HEK293 (cell line): ENCODE results near the gene GANAB.

Experiments
- GLIS1 ChIP-seq: fragments of 450-650 bp; formaldehyde crosslinking; IDR thresholded peaks from 2 replicates; pipeline ENCODE4 v1.5.1; 2016; ENCODE audit warnings: missing biosample characterization, missing genetic modification characterization
- KLF8 ChIP-seq: fragments of 450-650 bp; formaldehyde crosslinking; IDR thresholded peaks from 2 replicates; pipeline ENCODE4 v1.5.1; 2016; ENCODE audit warnings: missing biosample characterization, missing genetic modification characterization
- SP2 ChIP-seq: fragments of 450-650 bp; formaldehyde crosslinking; IDR thresholded peaks from 2 replicates; pipeline ENCODE4 v1.5.1; 2016; ENCODE audit warnings: missing biosample characterization, missing genetic modification characterization
- SP3 ChIP-seq: fragments of 450-650 bp; formaldehyde crosslinking; IDR thresholded peaks from 2 replicates; pipeline ENCODE4 v1.5.1; 2016; ENCODE audit warnings: missing biosample characterization, missing genetic modification characterization
- TRIM28 ChIP-seq: IDR thresholded peaks from 2 replicates; pipeline ENCODE4 v1.6.1; 2011; ENCODE audit warnings: low read length, control low read depth, borderline replicate concordance
- WT1 ChIP-seq: fragments of 450-650 bp; formaldehyde crosslinking; IDR thresholded peaks from 2 replicates; pipeline ENCODE4 v1.5.1; 2016; ENCODE audit warnings: missing biosample characterization, missing genetic modification characterization
- ZBTB17 ChIP-seq: fragments of 450-650 bp; formaldehyde crosslinking; IDR thresholded peaks from 2 replicates; pipeline ENCODE4 v1.5.1; 2016; ENCODE audit warnings: missing biosample characterization, missing genetic modification characterization
- ZBTB20 ChIP-seq: fragments of 450-650 bp; formaldehyde crosslinking; IDR thresholded peaks from 2 replicates; pipeline ENCODE4 v1.5.1; 2016; ENCODE audit warnings: missing biosample characterization, missing genetic modification characterization
- ZBTB8A ChIP-seq: fragments of 450-650 bp; formaldehyde crosslinking; IDR thresholded peaks from 2 replicates; pipeline ENCODE4 v1.5.1; 2016; ENCODE audit warnings: missing biosample characterization, missing genetic modification characterization
- ZEB2 ChIP-seq: fragments of 450-650 bp; formaldehyde crosslinking; IDR thresholded peaks from 2 replicates; pipeline ENCODE4 v1.5.1; 2016; ENCODE audit warnings: missing biosample characterization, missing genetic modification characterization
- ZNF202 ChIP-seq: fragments of 450-650 bp; formaldehyde crosslinking; IDR thresholded peaks from 2 replicates; pipeline ENCODE4 v1.5.1; 2016; ENCODE audit warnings: missing biosample characterization, missing genetic modification characterization, borderline replicate concordance
- ZNF223 ChIP-seq: fragments of 450-650 bp; formaldehyde crosslinking; IDR thresholded peaks from 2 replicates; pipeline ENCODE4 v1.5.1; 2016; ENCODE audit warnings: missing biosample characterization, missing genetic modification characterization
- ZNF239 ChIP-seq: fragments of 450-650 bp; formaldehyde crosslinking; IDR thresholded peaks from 2 replicates; pipeline ENCODE4 v1.5.1; 2016; ENCODE audit warnings: missing biosample characterization, missing genetic modification characterization
- ZNF341 ChIP-seq: fragments of 450-650 bp; formaldehyde crosslinking; IDR thresholded peaks from 2 replicates; pipeline ENCODE4; 2016; ENCODE audit warnings: low read depth, missing biosample characterization, missing genetic modification characterization
- ZNF629 ChIP-seq: fragments of 450-650 bp; formaldehyde crosslinking; IDR thresholded peaks from 2 replicates; pipeline ENCODE4 v1.5.1; 2017; ENCODE audit warnings: missing biosample characterization, missing genetic modification characterization
- ZNF785 ChIP-seq: fragments of 450-650 bp; formaldehyde crosslinking; IDR thresholded peaks from 2 replicates; pipeline ENCODE4 v1.5.1; 2016; ENCODE audit warnings: missing biosample characterization, missing genetic modification characterization
- TF ChIP-seq, protein P1 (sequence below): fragments of 450-650 bp; formaldehyde crosslinking; IDR thresholded peaks from 2 replicates; pipeline ENCODE4 v1.5.1; 2016; ENCODE audit warnings: missing biosample characterization, missing genetic modification characterization
- TF ChIP-seq, protein P2 (sequence below): fragments of 450-650 bp; formaldehyde crosslinking; IDR thresholded peaks from 2 replicates; pipeline ENCODE4 v1.5.1; 2016; ENCODE audit warnings: missing biosample characterization, missing genetic modification characterization
- TF ChIP-seq, protein P3 (sequence below): fragments of 450-650 bp; formaldehyde crosslinking; IDR thresholded peaks from 2 replicates; pipeline ENCODE4 v1.5.1; 2016; ENCODE audit warnings: missing biosample characterization, missing genetic modification characterization
- TF ChIP-seq, protein P4 (sequence below): fragments of 450-650 bp; formaldehyde crosslinking; IDR thresholded peaks from 2 replicates; pipeline ENCODE4 v1.5.1; 2017; ENCODE audit warnings: missing biosample characterization, mild to moderate bottlenecking, missing genetic modification characterization, moderate library complexity
- TF ChIP-seq, protein P5 (sequence below): fragments of 450-650 bp; formaldehyde crosslinking; IDR thresholded peaks from 2 replicates; pipeline ENCODE4 v1.5.1; 2016; ENCODE audit warnings: missing biosample characterization, missing genetic modification characterization
- TF ChIP-seq, protein P6 (sequence below): fragments of 450-650 bp; formaldehyde crosslinking; conservative IDR thresholded peaks from 2 replicates; pipeline ENCODE4 v1.5.1; 2016; ENCODE audit warnings: low read depth, missing biosample characterization, missing genetic modification characterization
- TF ChIP-seq, protein P7 (sequence below): fragments of 450-650 bp; formaldehyde crosslinking; optimal IDR thresholded peaks from 2 replicates; pipeline ENCODE3; 2016; ENCODE audit warnings: missing biosample characterization, mild to moderate bottlenecking, missing genetic modification characterization
- TF ChIP-seq, protein P8 (sequence below): fragments of 450-650 bp; formaldehyde crosslinking; IDR thresholded peaks from 2 replicates; pipeline ENCODE4 v1.5.1; 2016; ENCODE audit warnings: missing biosample characterization, missing genetic modification characterization

GANAB gene

DNA sequence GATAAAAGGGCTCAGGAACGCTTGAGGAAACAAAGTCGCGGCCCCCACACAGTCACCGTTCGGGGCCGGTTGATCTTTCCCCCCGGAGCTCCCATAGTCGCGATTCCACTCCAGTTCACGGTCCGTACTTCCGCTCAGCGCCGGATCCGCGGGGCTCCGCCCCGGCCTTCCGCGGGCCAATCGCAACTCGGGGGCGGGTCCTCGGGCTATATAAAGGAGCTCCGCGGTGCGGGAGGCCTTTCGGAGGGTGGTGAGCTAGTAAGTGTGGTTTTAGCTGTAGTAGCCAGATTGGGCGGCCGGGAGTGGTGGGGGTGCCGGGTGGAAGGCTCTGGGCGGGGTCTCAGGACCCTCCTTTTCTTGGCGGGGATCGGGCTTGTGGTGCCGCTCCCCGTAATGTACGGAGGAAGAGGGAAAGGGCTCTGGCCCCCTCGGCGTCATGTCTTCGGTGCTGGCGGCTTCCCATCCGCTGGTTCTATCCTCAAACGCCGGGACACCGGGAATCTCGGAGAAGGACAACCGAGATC is 18.7 kb upstream of the GANAB start, which contains the start of the genes C11orf98 and CSKMT (continued):
- TF ChIP-seq ZBTB8A (tag by site-specific recombination) (peak; percentile 4; the same call in 1 of the 2 replicates), TRIM28 (no peak), ZNF785 (no peak), KLF8 (tag by site-specific recombination) (peak; percentile 69), ZNF202 (tag by site-specific recombination) (no peak), ZNF341 (peak; percentile 61; the same call in 1 of the 2 replicates), ZNF239 (tag by site-specific recombination) (no peak), GLIS1 (tag by site-specific recombination) (peak; percentile 68), ZBTB20 (tag by site-specific recombination) (0 out of 2 replicates have a peak, but pooled peaks have one; percentile 3), ZBTB17 (0 out of 2 replicates have a peak, but pooled peaks have one; percentile 22), SP3 (tag by site-specific recombination) (peak; percentile 64), WT1 (0 out of 2 replicates have a peak, but pooled peaks have one; percentile 5), ZNF223 (tag by site-specific recombination) (no peak), SP2 (peak; percentile 65), ZNF629 (tag by site-specific recombination) (0 out of 2 replicates have a peak, but pooled peaks have one; percentile 17), ZEB2 (tag by site-specific recombination) (peak; percentile 77; the same call in 1 of the 2 replicates)
- TF ChIP-seq, protein P1, sequence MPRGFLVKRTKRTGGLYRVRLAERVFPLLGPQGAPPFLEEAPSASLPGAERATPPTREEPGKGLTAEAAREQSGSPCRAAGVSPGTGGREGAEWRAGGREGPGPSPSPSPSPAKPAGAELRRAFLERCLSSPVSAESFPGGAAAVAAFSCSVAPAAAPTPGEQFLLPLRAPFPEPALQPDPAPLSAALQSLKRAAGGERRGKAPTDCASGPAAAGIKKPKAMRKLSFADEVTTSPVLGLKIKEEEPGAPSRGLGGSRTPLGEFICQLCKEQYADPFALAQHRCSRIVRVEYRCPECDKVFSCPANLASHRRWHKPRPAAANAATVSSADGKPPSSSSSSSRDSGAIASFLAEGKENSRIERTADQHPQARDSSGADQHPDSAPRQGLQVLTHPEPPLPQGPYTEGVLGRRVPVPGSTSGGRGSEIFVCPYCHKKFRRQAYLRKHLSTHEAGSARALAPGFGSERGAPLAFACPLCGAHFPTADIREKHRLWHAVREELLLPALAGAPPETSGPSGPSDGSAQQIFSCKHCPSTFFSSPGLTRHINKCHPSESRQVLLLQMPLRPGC = 0 out of 2 replicates have a peak, but pooled peaks have one; percentile 16
- TF ChIP-seq, protein P2, sequence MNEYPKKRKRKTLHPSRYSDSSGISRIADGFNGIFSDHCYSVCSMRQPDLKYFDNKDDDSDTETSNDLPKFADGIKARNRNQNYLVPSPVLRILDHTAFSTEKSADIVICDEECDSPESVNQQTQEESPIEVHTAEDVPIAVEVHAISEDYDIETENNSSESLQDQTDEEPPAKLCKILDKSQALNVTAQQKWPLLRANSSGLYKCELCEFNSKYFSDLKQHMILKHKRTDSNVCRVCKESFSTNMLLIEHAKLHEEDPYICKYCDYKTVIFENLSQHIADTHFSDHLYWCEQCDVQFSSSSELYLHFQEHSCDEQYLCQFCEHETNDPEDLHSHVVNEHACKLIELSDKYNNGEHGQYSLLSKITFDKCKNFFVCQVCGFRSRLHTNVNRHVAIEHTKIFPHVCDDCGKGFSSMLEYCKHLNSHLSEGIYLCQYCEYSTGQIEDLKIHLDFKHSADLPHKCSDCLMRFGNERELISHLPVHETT (tag by site-specific recombination) = 0 out of 2 replicates have a peak, but pooled peaks have one; percentile 11
- TF ChIP-seq, protein P3, sequence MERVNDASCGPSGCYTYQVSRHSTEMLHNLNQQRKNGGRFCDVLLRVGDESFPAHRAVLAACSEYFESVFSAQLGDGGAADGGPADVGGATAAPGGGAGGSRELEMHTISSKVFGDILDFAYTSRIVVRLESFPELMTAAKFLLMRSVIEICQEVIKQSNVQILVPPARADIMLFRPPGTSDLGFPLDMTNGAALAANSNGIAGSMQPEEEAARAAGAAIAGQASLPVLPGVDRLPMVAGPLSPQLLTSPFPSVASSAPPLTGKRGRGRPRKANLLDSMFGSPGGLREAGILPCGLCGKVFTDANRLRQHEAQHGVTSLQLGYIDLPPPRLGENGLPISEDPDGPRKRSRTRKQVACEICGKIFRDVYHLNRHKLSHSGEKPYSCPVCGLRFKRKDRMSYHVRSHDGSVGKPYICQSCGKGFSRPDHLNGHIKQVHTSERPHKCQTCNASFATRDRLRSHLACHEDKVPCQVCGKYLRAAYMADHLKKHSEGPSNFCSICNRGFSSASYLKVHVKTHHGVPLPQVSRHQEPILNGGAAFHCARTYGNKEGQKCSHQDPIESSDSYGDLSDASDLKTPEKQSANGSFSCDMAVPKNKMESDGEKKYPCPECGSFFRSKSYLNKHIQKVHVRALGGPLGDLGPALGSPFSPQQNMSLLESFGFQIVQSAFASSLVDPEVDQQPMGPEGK (tag by site-specific recombination) = peak; percentile 65
- TF ChIP-seq, protein P4, sequence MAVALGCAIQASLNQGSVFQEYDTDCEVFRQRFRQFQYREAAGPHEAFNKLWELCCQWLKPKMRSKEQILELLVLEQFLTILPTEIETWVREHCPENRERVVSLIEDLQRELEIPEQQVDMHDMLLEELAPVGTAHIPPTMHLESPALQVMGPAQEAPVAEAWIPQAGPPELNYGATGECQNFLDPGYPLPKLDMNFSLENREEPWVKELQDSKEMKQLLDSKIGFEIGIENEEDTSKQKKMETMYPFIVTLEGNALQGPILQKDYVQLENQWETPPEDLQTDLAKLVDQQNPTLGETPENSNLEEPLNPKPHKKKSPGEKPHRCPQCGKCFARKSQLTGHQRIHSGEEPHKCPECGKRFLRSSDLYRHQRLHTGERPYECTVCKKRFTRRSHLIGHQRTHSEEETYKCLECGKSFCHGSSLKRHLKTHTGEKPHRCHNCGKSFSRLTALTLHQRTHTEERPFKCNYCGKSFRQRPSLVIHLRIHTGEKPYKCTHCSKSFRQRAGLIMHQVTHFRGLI (tag by site-specific recombination) = 0 out of 2 replicates have a peak, but pooled peaks have one; percentile 1
- TF ChIP-seq, protein P5, sequence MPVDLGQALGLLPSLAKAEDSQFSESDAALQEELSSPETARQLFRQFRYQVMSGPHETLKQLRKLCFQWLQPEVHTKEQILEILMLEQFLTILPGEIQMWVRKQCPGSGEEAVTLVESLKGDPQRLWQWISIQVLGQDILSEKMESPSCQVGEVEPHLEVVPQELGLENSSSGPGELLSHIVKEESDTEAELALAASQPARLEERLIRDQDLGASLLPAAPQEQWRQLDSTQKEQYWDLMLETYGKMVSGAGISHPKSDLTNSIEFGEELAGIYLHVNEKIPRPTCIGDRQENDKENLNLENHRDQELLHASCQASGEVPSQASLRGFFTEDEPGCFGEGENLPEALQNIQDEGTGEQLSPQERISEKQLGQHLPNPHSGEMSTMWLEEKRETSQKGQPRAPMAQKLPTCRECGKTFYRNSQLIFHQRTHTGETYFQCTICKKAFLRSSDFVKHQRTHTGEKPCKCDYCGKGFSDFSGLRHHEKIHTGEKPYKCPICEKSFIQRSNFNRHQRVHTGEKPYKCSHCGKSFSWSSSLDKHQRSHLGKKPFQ (tag by site-specific recombination) = no peak
- TF ChIP-seq, protein P6, sequence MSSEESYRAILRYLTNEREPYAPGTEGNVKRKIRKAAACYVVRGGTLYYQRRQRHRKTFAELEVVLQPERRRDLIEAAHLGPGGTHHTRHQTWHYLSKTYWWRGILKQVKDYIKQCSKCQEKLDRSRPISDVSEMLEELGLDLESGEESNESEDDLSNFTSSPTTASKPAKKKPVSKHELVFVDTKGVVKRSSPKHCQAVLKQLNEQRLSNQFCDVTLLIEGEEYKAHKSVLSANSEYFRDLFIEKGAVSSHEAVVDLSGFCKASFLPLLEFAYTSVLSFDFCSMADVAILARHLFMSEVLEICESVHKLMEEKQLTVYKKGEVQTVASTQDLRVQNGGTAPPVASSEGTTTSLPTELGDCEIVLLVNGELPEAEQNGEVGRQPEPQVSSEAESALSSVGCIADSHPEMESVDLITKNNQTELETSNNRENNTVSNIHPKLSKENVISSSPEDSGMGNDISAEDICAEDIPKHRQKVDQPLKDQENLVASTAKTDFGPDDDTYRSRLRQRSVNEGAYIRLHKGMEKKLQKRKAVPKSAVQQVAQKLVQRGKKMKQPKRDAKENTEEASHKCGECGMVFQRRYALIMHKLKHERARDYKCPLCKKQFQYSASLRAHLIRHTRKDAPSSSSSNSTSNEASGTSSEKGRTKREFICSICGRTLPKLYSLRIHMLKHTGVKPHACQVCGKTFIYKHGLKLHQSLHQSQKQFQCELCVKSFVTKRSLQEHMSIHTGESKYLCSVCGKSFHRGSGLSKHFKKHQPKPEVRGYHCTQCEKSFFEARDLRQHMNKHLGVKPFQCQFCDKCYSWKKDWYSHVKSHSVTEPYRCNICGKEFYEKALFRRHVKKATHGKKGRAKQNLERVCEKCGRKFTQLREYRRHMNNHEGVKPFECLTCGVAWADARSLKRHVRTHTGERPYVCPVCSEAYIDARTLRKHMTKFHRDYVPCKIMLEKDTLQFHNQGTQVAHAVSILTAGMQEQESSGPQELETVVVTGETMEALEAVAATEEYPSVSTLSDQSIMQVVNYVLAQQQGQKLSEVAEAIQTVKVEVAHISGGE (tag by site-specific recombination) = peak; percentile 89
- TF ChIP-seq, protein P7, sequence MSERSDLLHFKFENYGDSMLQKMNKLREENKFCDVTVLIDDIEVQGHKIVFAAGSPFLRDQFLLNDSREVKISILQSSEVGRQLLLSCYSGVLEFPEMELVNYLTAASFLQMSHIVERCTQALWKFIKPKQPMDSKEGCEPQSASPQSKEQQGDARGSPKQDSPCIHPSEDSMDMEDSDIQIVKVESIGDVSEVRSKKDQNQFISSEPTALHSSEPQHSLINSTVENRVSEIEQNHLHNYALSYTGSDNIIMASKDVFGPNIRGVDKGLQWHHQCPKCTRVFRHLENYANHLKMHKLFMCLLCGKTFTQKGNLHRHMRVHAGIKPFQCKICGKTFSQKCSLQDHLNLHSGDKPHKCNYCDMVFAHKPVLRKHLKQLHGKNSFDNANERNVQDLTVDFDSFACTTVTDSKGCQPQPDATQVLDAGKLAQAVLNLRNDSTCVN (tag by site-specific recombination) = peak; percentile 55
- TF ChIP-seq, protein P8, sequence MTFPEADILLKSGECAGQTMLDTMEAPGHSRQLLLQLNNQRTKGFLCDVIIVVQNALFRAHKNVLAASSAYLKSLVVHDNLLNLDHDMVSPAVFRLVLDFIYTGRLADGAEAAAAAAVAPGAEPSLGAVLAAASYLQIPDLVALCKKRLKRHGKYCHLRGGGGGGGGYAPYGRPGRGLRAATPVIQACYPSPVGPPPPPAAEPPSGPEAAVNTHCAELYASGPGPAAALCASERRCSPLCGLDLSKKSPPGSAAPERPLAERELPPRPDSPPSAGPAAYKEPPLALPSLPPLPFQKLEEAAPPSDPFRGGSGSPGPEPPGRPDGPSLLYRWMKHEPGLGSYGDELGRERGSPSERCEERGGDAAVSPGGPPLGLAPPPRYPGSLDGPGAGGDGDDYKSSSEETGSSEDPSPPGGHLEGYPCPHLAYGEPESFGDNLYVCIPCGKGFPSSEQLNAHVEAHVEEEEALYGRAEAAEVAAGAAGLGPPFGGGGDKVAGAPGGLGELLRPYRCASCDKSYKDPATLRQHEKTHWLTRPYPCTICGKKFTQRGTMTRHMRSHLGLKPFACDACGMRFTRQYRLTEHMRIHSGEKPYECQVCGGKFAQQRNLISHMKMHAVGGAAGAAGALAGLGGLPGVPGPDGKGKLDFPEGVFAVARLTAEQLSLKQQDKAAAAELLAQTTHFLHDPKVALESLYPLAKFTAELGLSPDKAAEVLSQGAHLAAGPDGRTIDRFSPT (tag by site-specific recombination) = no peak
- TF ChIP-seq, all 188 proteins: peak for 24
